PC-3 (cell line): ENCODE results near the gene CRYGN.

Experiments
- CTCF ChIP-seq: fragments of 300-600 bp; sonication (generic); conservative IDR thresholded peaks from 2 replicates; pipeline ENCODE4 v1.5.1; 2017; ENCODE audit warnings: antibody characterized with exemption, low read depth, mild to moderate bottlenecking, low read length
- EZH2 ChIP-seq: fragments of 300-600 bp; sonication (generic); IDR thresholded peaks from one replicate; pipeline ENCODE4 v1.6.1; 2017; ENCODE audit warnings: antibody characterized with exemption, mild to moderate bottlenecking, low read length; ENCODE audit not compliant: unreplicated experiment
- EZH2phosphoT487 ChIP-seq: fragments of 300-600 bp; sonication (generic); IDR thresholded peaks from 2 replicates; pipeline ENCODE4 v1.6.1; 2018; ENCODE audit warnings: mild to moderate bottlenecking, antibody characterized with exemption, low read length, borderline replicate concordance

GRCh38 chr7:151390598-151391357 lies 49.2 kb downstream of the CRYGN start:
- TF ChIP-seq EZH2 = no peak
- no peak for TF ChIP-seq CTCF
- TF ChIP-seq EZH2phosphoT487 = no peak
